ENCODE data around the gene SMAD5.

The SMAD5 gene

DNA sequence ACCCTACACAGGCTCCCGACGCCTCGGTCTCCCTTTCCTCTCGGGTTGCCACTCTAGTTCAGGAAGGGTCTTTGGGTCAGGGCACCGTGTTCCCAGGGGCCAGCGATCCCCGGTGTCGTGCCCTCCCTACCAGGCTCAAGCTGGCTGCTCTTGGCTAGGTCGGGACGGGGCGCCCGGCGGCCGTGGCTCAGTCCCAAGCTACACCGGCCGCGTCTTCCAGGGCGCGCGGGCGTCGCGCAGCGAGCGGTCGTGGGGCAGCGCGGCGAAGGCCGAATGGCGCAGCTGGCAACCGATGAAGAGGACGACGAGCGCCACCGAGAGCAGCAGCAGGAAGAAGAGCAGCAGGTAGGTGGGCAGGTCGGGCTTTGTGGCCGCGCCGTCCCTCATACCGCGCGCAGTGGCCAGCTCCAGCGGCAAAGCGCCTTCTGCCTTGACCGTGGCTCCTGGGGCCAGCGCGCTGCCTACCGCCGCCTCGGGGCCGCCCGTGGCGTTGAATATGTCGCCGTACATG is 59.4 kb downstream of the SMAD5 start:
- TF ChIP-seq POLR2AphosphoS5 (IDR thresholded peaks at IDR 0.05; ENCODE audit: low read depth, low read length) (no peak), TAF1 (IDR thresholded peaks at IDR 0.05; ENCODE audit: borderline replicate concordance, insufficient read depth, low read length) (no peak), SIN3A (IDR thresholded peaks at IDR 0.05; ENCODE audit: borderline replicate concordance, insufficient read depth, low read length) (no peak), REST (IDR thresholded peaks at IDR 0.05; ENCODE audit: insufficient read depth in 1 of 2, low read depth in 2 of 2, low read length in 2 of 2) (no peak), FOXP2 (optimal IDR thresholded peaks at IDR 0.05; ENCODE audit: borderline replicate concordance, extremely low read depth, extremely low read length, insufficient read depth) (no peak)

- TF ChIP-seq REST (IDR thresholded peaks at IDR 0.05; ENCODE audit: insufficient read depth in 1 of 2, low read depth in 2 of 2, low read length in 2 of 2) (no peak), SIN3A (IDR thresholded peaks at IDR 0.05; ENCODE audit: borderline replicate concordance, insufficient read depth, low read length) (no peak), TAF1 (IDR thresholded peaks at IDR 0.05; ENCODE audit: borderline replicate concordance, insufficient read depth, low read length) (no peak), POLR2AphosphoS5 (IDR thresholded peaks at IDR 0.05; ENCODE audit: low read depth, low read length) (no peak), FOXP2 (optimal IDR thresholded peaks at IDR 0.05; ENCODE audit: borderline replicate concordance, extremely low read depth, extremely low read length, insufficient read depth) (no peak)
These were observed 60.1 kb downstream of the SMAD5 start, which contains the start of gene SMIM32 for GRCh38 chr5:136192526-136193321. TSS of gene SMIM32 (minus strand) at chr5:136193162. CDS start at chr5:136192524, 638 bp downstream.

DNA sequence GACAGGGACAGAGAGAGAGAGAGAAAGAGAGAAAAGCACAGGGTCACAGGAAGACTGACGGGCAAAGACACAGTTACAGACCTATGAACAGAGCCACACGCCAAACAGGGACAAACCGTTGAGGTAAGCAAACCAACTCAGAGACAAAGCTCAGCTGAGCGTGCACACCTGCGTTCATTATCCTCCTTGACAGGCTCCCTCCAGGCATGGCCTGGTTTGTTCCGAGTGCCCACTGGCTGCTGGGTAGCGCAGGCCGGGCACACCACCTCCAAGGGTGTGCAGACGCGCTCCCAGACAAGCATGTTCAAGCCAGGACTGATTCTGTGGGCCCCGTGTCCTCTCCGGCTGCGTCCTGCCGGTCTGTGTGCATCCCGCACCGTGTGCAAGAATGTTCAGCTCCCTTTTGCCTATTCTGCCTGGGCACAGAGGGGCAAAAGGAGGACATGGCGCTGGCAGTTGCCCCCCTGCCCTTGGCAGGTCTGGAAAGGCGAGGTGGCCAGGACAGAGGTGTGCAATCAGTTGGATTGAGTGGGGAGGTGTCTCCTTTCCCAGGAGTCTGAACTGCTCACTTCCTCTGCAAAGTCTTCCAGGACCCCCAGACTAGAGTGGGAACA is 60.8 kb downstream of the SMAD5 start:
- no peak for TF ChIP-seq FOXP2 (optimal IDR thresholded peaks at IDR 0.05; ENCODE audit: borderline replicate concordance, extremely low read depth, extremely low read length, insufficient read depth)
- no peak for TF ChIP-seq POLR2AphosphoS5 (IDR thresholded peaks at IDR 0.05; ENCODE audit: low read depth, low read length)
- TF ChIP-seq REST (IDR thresholded peaks at IDR 0.05; ENCODE audit: insufficient read depth in 1 of 2, low read depth in 2 of 2, low read length in 2 of 2): no peak
- TF ChIP-seq TAF1 (IDR thresholded peaks at IDR 0.05; ENCODE audit: borderline replicate concordance, insufficient read depth, low read length): no peak
- no peak for TF ChIP-seq SIN3A (IDR thresholded peaks at IDR 0.05; ENCODE audit: borderline replicate concordance, insufficient read depth, low read length)

GRCh38 chr5:136194576-136194975 is 61.9 kb downstream of the SMAD5 start:
- no peak for TF ChIP-seq SIN3A (IDR thresholded peaks at IDR 0.05; ENCODE audit: borderline replicate concordance, insufficient read depth, low read length)
- no peak for TF ChIP-seq TAF1 (IDR thresholded peaks at IDR 0.05; ENCODE audit: borderline replicate concordance, insufficient read depth, low read length)
- no peak for TF ChIP-seq REST (IDR thresholded peaks at IDR 0.05; ENCODE audit: insufficient read depth in 1 of 2, low read depth in 2 of 2, low read length in 2 of 2)
- no peak for TF ChIP-seq FOXP2 (optimal IDR thresholded peaks at IDR 0.05; ENCODE audit: borderline replicate concordance, extremely low read depth, extremely low read length, insufficient read depth)
- no peak for TF ChIP-seq POLR2AphosphoS5 (IDR thresholded peaks at IDR 0.05; ENCODE audit: low read depth, low read length)

All from PFSK-1 (cell line).